ENCODE measurements around the gene PKNOX1. TPM values are rescaled to one million over a fixed set of nuclear protein-coding genes. Genes with fewer than 3 reads are reported as not detected.
"Not testable (repeated sequence)": the region's sequence is repeated elsewhere in the genome, so short reads cannot be mapped to it uniquely, and the experiment has no call there.

The PKNOX1 gene
- total RNA-seq, 2 experiments from 2014 or later = 21.3 to 23.2 TPM

- H3K27me3 Mint-ChIP-seq, H3K36me3 Mint-ChIP-seq, H3K4me3 Mint-ChIP-seq, H3K9me3 Mint-ChIP-seq, H3K27ac Mint-ChIP-seq, H3K4me1 Mint-ChIP-seq, DNase-seq, POLR2A ChIA-PET: not testable (repeated sequence)
- peak; percentile 81 for ATAC-seq (ENCODE audit: low read depth)
Measured at GRCh38 chr21:43045165-43045875, 71.0 kb downstream of the PKNOX1 start.

- H3K27me3 Mint-ChIP-seq; H3K9me3 Mint-ChIP-seq; DNase-seq; H3K36me3 Mint-ChIP-seq; ATAC-seq (ENCODE audit: low read depth); H3K4me1 Mint-ChIP-seq; POLR2A ChIA-PET; H3K27ac Mint-ChIP-seq; H3K4me3 Mint-ChIP-seq: not testable (repeated sequence)
Measured at GRCh38 chr21:43045876-43046821, 71.8 kb downstream of the PKNOX1 start.

- ATAC-seq (ENCODE audit: low read depth); H3K4me3 Mint-ChIP-seq; H3K27me3 Mint-ChIP-seq; H3K36me3 Mint-ChIP-seq; H3K27ac Mint-ChIP-seq; DNase-seq; POLR2A ChIA-PET; H3K9me3 Mint-ChIP-seq; H3K4me1 Mint-ChIP-seq: not testable (repeated sequence)
Measured at GRCh38 chr21:43053112-43053511, 78.8 kb downstream of the PKNOX1 start.

GRCh38 chr21:43062955-43063664 is 88.7 kb downstream of the PKNOX1 start:
- H3K27me3 Mint-ChIP-seq; H3K4me3 Mint-ChIP-seq; H3K27ac Mint-ChIP-seq; ATAC-seq (ENCODE audit: low read depth); H3K4me1 Mint-ChIP-seq; DNase-seq; H3K9me3 Mint-ChIP-seq; H3K36me3 Mint-ChIP-seq; POLR2A ChIA-PET: not testable (repeated sequence)

GRCh38 chr21:43064265-43064917 is 90.0 kb downstream of the PKNOX1 start:
- POLR2A ChIA-PET; H3K4me3 Mint-ChIP-seq; DNase-seq; H3K4me1 Mint-ChIP-seq; H3K27me3 Mint-ChIP-seq; H3K27ac Mint-ChIP-seq; H3K9me3 Mint-ChIP-seq; ATAC-seq (ENCODE audit: low read depth); H3K36me3 Mint-ChIP-seq: not testable (repeated sequence)

- H3K36me3 Mint-ChIP-seq; H3K4me3 Mint-ChIP-seq; H3K27me3 Mint-ChIP-seq; DNase-seq; H3K27ac Mint-ChIP-seq; POLR2A ChIA-PET; H3K9me3 Mint-ChIP-seq; H3K4me1 Mint-ChIP-seq; ATAC-seq (ENCODE audit: low read depth): not testable (repeated sequence)
Measured at GRCh38 chr21:43065991-43066390, 91.6 kb downstream of the PKNOX1 start.

- H3K27me3 Mint-ChIP-seq; H3K36me3 Mint-ChIP-seq; H3K4me1 Mint-ChIP-seq; DNase-seq; ATAC-seq (ENCODE audit: low read depth); H3K9me3 Mint-ChIP-seq; H3K27ac Mint-ChIP-seq; H3K4me3 Mint-ChIP-seq; POLR2A ChIA-PET: not testable (repeated sequence)
Measured at GRCh38 chr21:43066690-43067089, 92.3 kb downstream of the PKNOX1 start.

GRCh38 chr21:43068065-43068464 is 93.7 kb downstream of the PKNOX1 start:
- DNase-seq; POLR2A ChIA-PET; H3K27ac Mint-ChIP-seq; H3K27me3 Mint-ChIP-seq; H3K4me3 Mint-ChIP-seq; H3K9me3 Mint-ChIP-seq; H3K4me1 Mint-ChIP-seq; ATAC-seq (ENCODE audit: low read depth); H3K36me3 Mint-ChIP-seq: not testable (repeated sequence)

GRCh38 chr21:43069682-43070081 is 95.3 kb downstream of the PKNOX1 start:
- not testable (repeated sequence) for H3K27me3 Mint-ChIP-seq

GRCh38 chr21:43072742-43073141 is 98.4 kb downstream of the PKNOX1 start:
- H3K4me1 Mint-ChIP-seq; H3K4me3 Mint-ChIP-seq; ATAC-seq (ENCODE audit: low read depth); POLR2A ChIA-PET; H3K27me3 Mint-ChIP-seq; H3K9me3 Mint-ChIP-seq; H3K27ac Mint-ChIP-seq; H3K36me3 Mint-ChIP-seq; DNase-seq: not testable (repeated sequence)

More at GRCh38 chr21:43069682-43070081, 95.3 kb downstream of the PKNOX1 start:
- H3K4me1 Mint-ChIP-seq; H3K36me3 Mint-ChIP-seq; DNase-seq; POLR2A ChIA-PET; H3K4me3 Mint-ChIP-seq; H3K27ac Mint-ChIP-seq; H3K9me3 Mint-ChIP-seq; ATAC-seq (ENCODE audit: low read depth): not testable (repeated sequence)

- H3K4me1 Mint-ChIP-seq; H3K4me3 Mint-ChIP-seq; H3K27me3 Mint-ChIP-seq; H3K36me3 Mint-ChIP-seq; H3K9me3 Mint-ChIP-seq; H3K27ac Mint-ChIP-seq; ATAC-seq (ENCODE audit: low read depth); DNase-seq; POLR2A ChIA-PET: not testable (repeated sequence)
Measured at GRCh38 chr21:43074401-43075169, 100.2 kb downstream of the PKNOX1 start.

- H3K4me3 Mint-ChIP-seq, H3K9me3 Mint-ChIP-seq, H3K27ac Mint-ChIP-seq, POLR2A ChIA-PET, H3K27me3 Mint-ChIP-seq, DNase-seq, H3K36me3 Mint-ChIP-seq, H3K4me1 Mint-ChIP-seq: not testable (repeated sequence)
- peak; percentile 37 for ATAC-seq (ENCODE audit: low read depth)
Measured at GRCh38 chr21:43075170-43076022, 101.0 kb downstream of the PKNOX1 start, which contains the start of gene CBS. TSS of gene CBS (minus strand) at chr21:43075835. CDS start at chr21:43072193, 3,642 bp downstream.
